ENCODE results near the gene NHLRC4. TPM values are rescaled to one million over a fixed set of nuclear protein-coding genes. Genes with fewer than 3 reads are reported as not detected.

The NHLRC4 gene
- total RNA-seq, 2 donors from 2014 or later: 1.1 TPM

GRCh38 chr16:616733-617586 is 50.2 kb downstream of the NHLRC4 start:
- DNase-seq: no peak
- Histone ChIP-seq H3K4me1 (ENCODE audit: control insufficient read depth, insufficient read depth, low read length) (no peaks in the 10 kb centered on the region), H3K36me3 (ENCODE audit: control insufficient read depth, insufficient read depth, low read length) (peaks cover 4% of the 10 kb centered on the region), H3K4me3 (ENCODE audit: low read length) (no peak overlapping the region), H3K27me3 (ENCODE audit: control insufficient read depth, insufficient read depth, low read length, poor library complexity, severe bottlenecking) (no peaks in the 10 kb centered on the region), H3K9ac (ENCODE audit: extremely low read depth, low read length, poor library complexity, severe bottlenecking) (no peak overlapping the region), H3K27ac (ENCODE audit: low read depth, low read length) (no peak overlapping the region), H3K9me3 (ENCODE audit: control insufficient read depth, low read length) (no peaks in the 10 kb centered on the region)
- H3K36me3 Mint-ChIP-seq (ENCODE audit: low read depth): peaks cover 16% of the 10 kb centered on the region
- H3K27me3 Mint-ChIP-seq (ENCODE audit: insufficient read depth): peaks cover 2% of the 10 kb centered on the region
- 95% methylated on average over 32 to 39 of the region's 39 CpGs for WGBS, 2 experiments (ENCODE audit: insufficient coverage in 1 of 2, insufficient read length in 1 of 2)
- TF ChIP-seq CTCF (conservative IDR thresholded peaks at IDR 0.05): no peak
- peaks cover 5% of the 10 kb centered on the region for H3K4me1 Mint-ChIP-seq
- no peak overlapping the region for H3K4me3 Mint-ChIP-seq
- H3K27ac Mint-ChIP-seq: no peak overlapping the region
- H3K9me3 Mint-ChIP-seq: no peaks in the 10 kb centered on the region

- H3K9me3 Mint-ChIP-seq: no peaks in the 10 kb centered on the region
- Histone ChIP-seq H3K36me3 (ENCODE audit: control insufficient read depth, insufficient read depth, low read length) (peaks cover 4% of the 10 kb centered on the region), H3K4me1 (ENCODE audit: control insufficient read depth, insufficient read depth, low read length) (no peaks in the 10 kb centered on the region), H3K27me3 (ENCODE audit: control insufficient read depth, insufficient read depth, low read length, poor library complexity, severe bottlenecking) (no peaks in the 10 kb centered on the region), H3K9ac (ENCODE audit: extremely low read depth, low read length, poor library complexity, severe bottlenecking) (no peak overlapping the region), H3K27ac (ENCODE audit: low read depth, low read length) (no peak overlapping the region), H3K9me3 (ENCODE audit: control insufficient read depth, low read length) (no peaks in the 10 kb centered on the region), H3K4me3 (ENCODE audit: low read length) (no peak overlapping the region)
- peaks cover 2% of the 10 kb centered on the region for H3K27me3 Mint-ChIP-seq (ENCODE audit: insufficient read depth)
- H3K36me3 Mint-ChIP-seq (ENCODE audit: low read depth): peaks cover 16% of the 10 kb centered on the region
- H3K27ac Mint-ChIP-seq: no peak overlapping the region
- no peak for DNase-seq
- 91 to 93% methylated on average over 8 to 16 of the region's 16 CpGs for WGBS, 2 experiments (ENCODE audit: insufficient coverage in 1 of 2, insufficient read length in 1 of 2)
- peaks cover 10% of the 10 kb centered on the region for H3K4me1 Mint-ChIP-seq
- H3K4me3 Mint-ChIP-seq: no peak overlapping the region
- TF ChIP-seq CTCF (conservative IDR thresholded peaks at IDR 0.05): no peak
Measured at GRCh38 chr16:617855-618254, 51.0 kb downstream of the NHLRC4 start.

Small RNA genes lying within 50 kb of the gene (microRNA-seq; reads per million reads assigned to microRNA genes)
- gene MIR3176 (ENCODE audit: borderline microRNAs expressed): not detected
- not detected for gene MIR5587 (ENCODE audit: borderline microRNAs expressed)

Other genes with a start within 250 kb of the NHLRC4 start
- gene AXIN1, start 214.3 kb upstream of the NHLRC4 start, total RNA-seq: 10 to 100 TPM; 36.5 to 37.3 TPM
- gene MRPL28, start 196.5 kb upstream of the NHLRC4 start, total RNA-seq: 100 to 1,000 TPM; 137 to 138 TPM
- 100 to 1,000 TPM; 104 to 115 TPM for gene PGAP6, start 185.0 kb upstream of the NHLRC4 start, total RNA-seq
- 100 to 1,000 TPM; 274 to 350 TPM for gene NME4, start 169.8 kb upstream of the NHLRC4 start, total RNA-seq
- gene DECR2, start 165.1 kb upstream of the NHLRC4 start, total RNA-seq: 10 to 100 TPM; 31.8 to 43.5 TPM
- 10 to 100 TPM; 62.7 to 68.9 TPM for gene RAB11FIP3, start 141.4 kb upstream of the NHLRC4 start, total RNA-seq
- gene CAPN15, start 39.3 kb upstream of the NHLRC4 start, total RNA-seq: 10 to 100 TPM; 55.3 to 76.1 TPM
- under 1 TPM; 0.29 to 0.62 TPM for gene PRR35, start 6.6 kb upstream of the NHLRC4 start, total RNA-seq
- gene PIGQ, start 3.0 kb downstream of the NHLRC4 start, total RNA-seq: 100 to 1,000 TPM; 128 to 129 TPM
- gene RAB40C, start 23.1 kb downstream of the NHLRC4 start, total RNA-seq: 10 to 100 TPM; 21.3 to 25.9 TPM
- 10 to 100 TPM in 1 of 2 donors, 1 to 10 TPM in 1; 7.7 to 11.6 TPM for gene WFIKKN1, start 64.0 kb downstream of the NHLRC4 start, total RNA-seq
- gene METTL26, start 69.3 kb downstream of the NHLRC4 start, total RNA-seq: 10 to 100 TPM; 72.1 to 79.8 TPM
- gene MCRIP2, start 74.8 kb downstream of the NHLRC4 start, total RNA-seq: 10 to 100 TPM; 22.8 to 34.2 TPM
- gene WDR90, start 82.4 kb downstream of the NHLRC4 start, total RNA-seq: 100 to 1,000 TPM; 112 to 120 TPM
- 100 to 1,000 TPM; 180 to 193 TPM for gene RHOT2, start 101.1 kb downstream of the NHLRC4 start, total RNA-seq
- 1 to 10 TPM; 3.7 to 5.1 TPM for gene RHBDL1, start 108.7 kb downstream of the NHLRC4 start, total RNA-seq
- 100 to 1,000 TPM; 105 to 124 TPM for gene STUB1, start 113.4 kb downstream of the NHLRC4 start, total RNA-seq
- gene JMJD8, start 117.3 kb downstream of the NHLRC4 start, total RNA-seq: 10 to 100 TPM; 48.8 to 55.6 TPM
- 10 to 100 TPM; 20.8 to 21.5 TPM for gene WDR24, start 123.4 kb downstream of the NHLRC4 start, total RNA-seq
- gene FBXL16, start 138.8 kb downstream of the NHLRC4 start, total RNA-seq: 1 to 10 TPM in 1 of 2 donors, under 1 TPM in 1; 0.38 to 2.2 TPM
- 10 to 100 TPM; 33.4 to 38.5 TPM for gene METRN, start 148.1 kb downstream of the NHLRC4 start, total RNA-seq
- gene ANTKMT, start 154.1 kb downstream of the NHLRC4 start, total RNA-seq: 10 to 100 TPM; 36.9 to 40.6 TPM
- gene CCDC78, start 159.4 kb downstream of the NHLRC4 start, total RNA-seq: 1 to 10 TPM; 6.5 to 8.1 TPM
- 10 to 100 TPM in 1 of 2 donors, 1 to 10 TPM in 1; 8.9 to 11.4 TPM for gene HAGHL, start 160.1 kb downstream of the NHLRC4 start, total RNA-seq
- 10 to 100 TPM; 41.4 to 43.3 TPM for gene CIAO3, start 174.0 kb downstream of the NHLRC4 start, total RNA-seq
- gene MSLN, start 193.7 kb downstream of the NHLRC4 start, total RNA-seq: under 1 TPM; 0.42 to 0.86 TPM
- 10 to 100 TPM; 24.1 to 34.4 TPM for gene RPUSD1, start 221.4 kb downstream of the NHLRC4 start, total RNA-seq
- gene CHTF18, start 221.6 kb downstream of the NHLRC4 start, total RNA-seq: 100 to 1,000 TPM; 158 to 169 TPM
- gene GNG13, start 233.7 kb downstream of the NHLRC4 start, total RNA-seq: not detected